Caco-2 (cell line): ENCODE measurements around the gene DYDC2. TPM values are rescaled to one million over a fixed set of nuclear protein-coding genes. Genes with fewer than 3 reads are reported as not detected.

Source experiments
- Bru-seq: library from RNA; stranded (reverse); fragments of 400-500 nt; gene quantifications from one replicate; lab custom pipeline; 2021; lab: Mats Ljungman, UMichigan
- BruChase-seq, 2 experiments: library from RNA; stranded (reverse); fragments of 400-500 nt; gene quantifications; one replicate each; lab custom pipeline; 2021; lab: Mats Ljungman, UMichigan
- BruUV-seq: library from RNA; stranded (reverse); fragments of 400-500 nt; replicated peaks from 2 replicates; lab custom pipeline; 2021; lab: Mats Ljungman, UMichigan
- CTCF ChIA-PET: fragments of 300-600 bp; sonication (Branson Sonifier 250); formaldehyde crosslinking; loops from one replicate; lab custom pipeline; 2022; ENCODE audit warnings: antibody characterized with exemption; lab: Charles Lee
- POLR2A ChIA-PET: fragments of 300-600 bp; sonication (Branson Sonifier 250); formaldehyde crosslinking; loops from one replicate; lab custom pipeline; 2022; ENCODE audit warnings: antibody characterized with exemption; lab: Charles Lee
- DNase-seq, 2 experiments: peaks; one replicate each; pipeline versions ENCODE4 v3.0.0 to v3.0.0-alpha.2; 2020 to 2022
- H3K27me3 ChIP-seq: replicated peaks from 2 replicates; pipeline ENCODE4 v1.6.0; 2011; ENCODE audit warnings: low read length; ENCODE audit not compliant: control insufficient read depth, insufficient read depth
- H3K36me3 ChIP-seq: 2 replicates; pipeline ENCODE4 v1.5.1; 2011; ENCODE audit warnings: low read length; ENCODE audit not compliant: control insufficient read depth, insufficient read depth
- H3K4me1 ChIP-seq: fragments of 250-450 bp; sonication (Bioruptor Pico); 2 replicates; pipeline ENCODE4 v1.5.1; 2020; ENCODE audit warnings: mild to moderate bottlenecking
- H3K4me3 ChIP-seq: 2 replicates; pipeline ENCODE4 v1.5.1; 2011; ENCODE audit warnings: low read depth, mild to moderate bottlenecking, control low read depth, low read length
- H3K9me3 ChIP-seq: fragments of 250-450 bp; sonication (Bioruptor Pico); 2 replicates; pipeline ENCODE4 v1.5.1; 2020; ENCODE audit warnings: mild to moderate bottlenecking, moderate library complexity
- H3K27ac Mint-ChIP-seq: one replicate; pipeline ENCODE4 v1.8.0; 2022; ENCODE audit warnings: mixed read lengths; ENCODE audit not compliant: unreplicated experiment
- H3K27me3 Mint-ChIP-seq: one replicate; pipeline ENCODE4 v1.8.0; 2022; ENCODE audit warnings: mixed read lengths; ENCODE audit not compliant: insufficient read depth, unreplicated experiment
- H3K36me3 Mint-ChIP-seq: one replicate; pipeline ENCODE4 v1.8.0; 2022; ENCODE audit warnings: mild to moderate bottlenecking, mixed read lengths; ENCODE audit not compliant: insufficient read depth, unreplicated experiment
- H3K4me1 Mint-ChIP-seq: one replicate; pipeline ENCODE4 v1.8.0; 2022; ENCODE audit warnings: low read depth, mixed read lengths; ENCODE audit not compliant: unreplicated experiment
- H3K4me3 Mint-ChIP-seq: one replicate; pipeline ENCODE4 v1.8.0; 2022; ENCODE audit warnings: mild to moderate bottlenecking, moderate library complexity, mixed read lengths; ENCODE audit not compliant: unreplicated experiment
- H3K9me3 Mint-ChIP-seq: one replicate; pipeline ENCODE4 v1.8.0; 2022; ENCODE audit warnings: mixed read lengths; ENCODE audit not compliant: unreplicated experiment
- intact Hi-C: fragments of 100-400 bp; cut with micrococcal nuclease; formaldehyde crosslinking; loops from one replicate; pipeline ENCODE4 v1.10.0; 2022; ENCODE audit not compliant: unreplicated experiment
- long read RNA-seq: library from polyadenylated mRNA; stranded (forward); transcript quantifications from one replicate; pipeline ENCODE4 v2.0.0, GENCODE V29; 2022
- total RNA-seq: library from RNA; stranded (reverse); gene quantifications from 2 replicates; pipeline ENCODE4 v1.2.3, GENCODE V29; 2022
- TF ChIP-seq, protein P1 (sequence below), 2 experiments: fragments of 200-600 bp in 1 of 2; IDR thresholded peaks; 1 replicate in 1 of 2; 2 replicates in 1 of 2; pipeline versions ENCODE4 v1.5.1 to v1.8.0; 2011 to 2022; ENCODE audit warnings: antibody characterized with exemption in 1 of 2, control low read depth in 1 of 2, inconsistent platforms in 1 of 2, low read depth in 1 of 2, low read length in 1 of 2, mild to moderate bottlenecking in 1 of 2, moderate library complexity in 1 of 2; ENCODE audit not compliant: insufficient read depth in 1 of 2, severe bottlenecking in 1 of 2, unreplicated experiment in 1 of 2

Gene DYDC2
- total RNA-seq (0.23 TPM in 1 of 2 replicates, not detected in the other), Bru-seq, nascent RNA (percentile 13 among the genes with signal in this experiment), BruChase-seq, experiment 1, labeled RNA remaining after a 2-hour chase (percentile 19 among the genes with signal in this experiment), BruChase-seq, experiment 2, labeled RNA remaining after a 6-hour chase (percentile 19 among the genes with signal in this experiment)
- long read RNA-seq = 0 reads

GRCh38 chr10:80356563-80356988, at the start of gene DYDC2, which contains the start of gene DYDC1:
Gene DYDC2, plus strand, starts transcription at chr10:80356781. Its CDS starts 5,663 bp downstream, at chr10:80362444.
Gene DYDC1, minus strand, starts transcription at chr10:80356755. Its CDS starts 4,154 bp downstream, at chr10:80352601.
- Mint-ChIP-seq H3K4me1 (no peaks in the 10 kb centered on the region), H3K9me3 (no peaks in the 10 kb centered on the region), H3K27ac (no peak within 1 kb of the TSS), H3K36me3 (no peaks in the 10 kb centered on the region), H3K4me3 (no peak within 1 kb of the TSS), H3K27me3 (peaks cover 6% of the 10 kb centered on the region)
- Histone ChIP-seq H3K4me1 (no peaks in the 10 kb centered on the region), H3K27me3 (no peaks in the 10 kb centered on the region), H3K4me3 (no peak within 1 kb of the TSS), H3K36me3 (no peaks in the 10 kb centered on the region), H3K9me3 (no peaks in the 10 kb centered on the region)
- ChIA-PET POLR2A (no interaction called here), CTCF (no interaction called here)
- DNase-seq = no peak
- intact Hi-C loops = no loop called here
- BruUV-seq = no TSS peak
- TF ChIP-seq, protein P1, sequence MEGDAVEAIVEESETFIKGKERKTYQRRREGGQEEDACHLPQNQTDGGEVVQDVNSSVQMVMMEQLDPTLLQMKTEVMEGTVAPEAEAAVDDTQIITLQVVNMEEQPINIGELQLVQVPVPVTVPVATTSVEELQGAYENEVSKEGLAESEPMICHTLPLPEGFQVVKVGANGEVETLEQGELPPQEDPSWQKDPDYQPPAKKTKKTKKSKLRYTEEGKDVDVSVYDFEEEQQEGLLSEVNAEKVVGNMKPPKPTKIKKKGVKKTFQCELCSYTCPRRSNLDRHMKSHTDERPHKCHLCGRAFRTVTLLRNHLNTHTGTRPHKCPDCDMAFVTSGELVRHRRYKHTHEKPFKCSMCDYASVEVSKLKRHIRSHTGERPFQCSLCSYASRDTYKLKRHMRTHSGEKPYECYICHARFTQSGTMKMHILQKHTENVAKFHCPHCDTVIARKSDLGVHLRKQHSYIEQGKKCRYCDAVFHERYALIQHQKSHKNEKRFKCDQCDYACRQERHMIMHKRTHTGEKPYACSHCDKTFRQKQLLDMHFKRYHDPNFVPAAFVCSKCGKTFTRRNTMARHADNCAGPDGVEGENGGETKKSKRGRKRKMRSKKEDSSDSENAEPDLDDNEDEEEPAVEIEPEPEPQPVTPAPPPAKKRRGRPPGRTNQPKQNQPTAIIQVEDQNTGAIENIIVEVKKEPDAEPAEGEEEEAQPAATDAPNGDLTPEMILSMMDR (IDR thresholded peaks at IDR 0.05; ENCODE audit: insufficient read depth in 1 of 2, low read depth in 1 of 2, low read length in 1 of 2, severe bottlenecking in 1 of 2, unreplicated experiment in 1 of 2) = no peak

DNA sequence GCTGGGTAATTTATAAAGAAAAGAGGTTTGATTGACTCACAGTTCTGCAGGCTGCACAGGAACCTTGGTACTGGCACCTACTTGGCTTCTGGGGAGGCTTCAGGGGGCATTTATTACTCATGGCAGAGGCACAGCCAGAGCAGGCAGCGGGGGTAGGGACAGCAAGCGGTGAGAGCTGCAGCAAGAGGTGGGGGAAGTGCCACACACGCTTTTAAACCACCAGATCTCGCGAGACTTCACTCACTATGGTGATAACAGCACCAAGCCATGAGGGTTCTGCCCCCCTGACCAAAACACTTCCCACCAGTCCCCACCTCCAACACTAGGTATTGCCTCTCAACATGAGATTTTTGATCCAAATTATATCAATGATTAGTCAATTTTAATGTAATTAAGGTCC, 43.1 kb upstream of the DYDC2 start:
- no peak overlapping the region for H3K4me3 Mint-ChIP-seq
- no peaks in the 10 kb centered on the region for H3K36me3 Mint-ChIP-seq
- Histone ChIP-seq H3K9me3 (no peaks in the 10 kb centered on the region), H3K36me3 (no peaks in the 10 kb centered on the region), H3K4me3 (no peak overlapping the region), H3K27me3 (no peaks in the 10 kb centered on the region), H3K4me1 (no peaks in the 10 kb centered on the region)
- ChIA-PET CTCF (no interaction called here), POLR2A (no interaction called here)
- BruUV-seq = no TSS peak
- intact Hi-C loops = no loop called here
- H3K27me3 Mint-ChIP-seq = no peaks in the 10 kb centered on the region
- no peak overlapping the region for H3K27ac Mint-ChIP-seq
- no peak for DNase-seq
- H3K4me1 Mint-ChIP-seq = no peaks in the 10 kb centered on the region
- H3K9me3 Mint-ChIP-seq = peaks cover 9% of the 10 kb centered on the region
- TF ChIP-seq, protein P1 (IDR thresholded peaks at IDR 0.05; ENCODE audit: insufficient read depth in 1 of 2, low read depth in 1 of 2, low read length in 1 of 2, severe bottlenecking in 1 of 2, unreplicated experiment in 1 of 2) = no peak

DNA sequence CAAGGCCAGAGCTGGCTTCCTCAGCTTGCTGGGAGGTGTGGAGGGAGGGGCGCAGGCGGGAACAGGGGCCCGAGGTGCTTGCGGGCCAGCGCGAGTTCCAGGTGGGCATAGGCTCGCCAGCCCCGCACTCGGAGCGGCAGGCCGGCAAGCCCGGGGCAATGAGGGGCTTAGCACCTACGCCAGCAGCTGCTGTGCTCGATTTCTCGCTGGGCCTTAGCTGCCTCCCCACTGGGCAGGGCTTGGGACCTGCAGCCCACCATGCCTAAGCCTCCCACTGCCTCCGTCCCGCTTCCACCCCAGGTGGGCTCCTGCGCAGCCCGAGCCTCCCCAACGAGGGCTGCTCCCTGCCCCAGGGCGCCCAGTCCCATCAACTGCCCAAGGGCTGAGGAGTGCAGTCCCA, 41.2 kb upstream of the DYDC2 start:
- no peaks in the 10 kb centered on the region for H3K27me3 Mint-ChIP-seq
- H3K9me3 Mint-ChIP-seq = peaks cover 7% of the 10 kb centered on the region
- Histone ChIP-seq H3K9me3 (no peaks in the 10 kb centered on the region), H3K27me3 (no peaks in the 10 kb centered on the region), H3K4me1 (no peaks in the 10 kb centered on the region), H3K4me3 (no peak overlapping the region), H3K36me3 (no peaks in the 10 kb centered on the region)
- no peak overlapping the region for H3K4me3 Mint-ChIP-seq
- CTCF ChIA-PET = no interaction called here
- POLR2A ChIA-PET = no interaction called here
- H3K27ac Mint-ChIP-seq = no peak overlapping the region
- DNase-seq = no peak
- intact Hi-C loops = no loop called here
- no peaks in the 10 kb centered on the region for H3K36me3 Mint-ChIP-seq
- no peaks in the 10 kb centered on the region for H3K4me1 Mint-ChIP-seq
- TF ChIP-seq, protein P1 (IDR thresholded peaks at IDR 0.05; ENCODE audit: insufficient read depth in 1 of 2, low read depth in 1 of 2, low read length in 1 of 2, severe bottlenecking in 1 of 2, unreplicated experiment in 1 of 2) = no peak
- BruUV-seq = no TSS peak
